GM19397 (cell line): ENCODE measurements around the gene LETM1.

ENCODE experiments used
- ATAC-seq: cut with Tn5 transposase; IDR thresholded peaks from one replicate; pipeline ENCODE4 v1.9.1; 2021; ENCODE audit warnings: mild to moderate bottlenecking, moderate library complexity; ENCODE audit not compliant: unreplicated experiment

Gene LETM1

DNA sequence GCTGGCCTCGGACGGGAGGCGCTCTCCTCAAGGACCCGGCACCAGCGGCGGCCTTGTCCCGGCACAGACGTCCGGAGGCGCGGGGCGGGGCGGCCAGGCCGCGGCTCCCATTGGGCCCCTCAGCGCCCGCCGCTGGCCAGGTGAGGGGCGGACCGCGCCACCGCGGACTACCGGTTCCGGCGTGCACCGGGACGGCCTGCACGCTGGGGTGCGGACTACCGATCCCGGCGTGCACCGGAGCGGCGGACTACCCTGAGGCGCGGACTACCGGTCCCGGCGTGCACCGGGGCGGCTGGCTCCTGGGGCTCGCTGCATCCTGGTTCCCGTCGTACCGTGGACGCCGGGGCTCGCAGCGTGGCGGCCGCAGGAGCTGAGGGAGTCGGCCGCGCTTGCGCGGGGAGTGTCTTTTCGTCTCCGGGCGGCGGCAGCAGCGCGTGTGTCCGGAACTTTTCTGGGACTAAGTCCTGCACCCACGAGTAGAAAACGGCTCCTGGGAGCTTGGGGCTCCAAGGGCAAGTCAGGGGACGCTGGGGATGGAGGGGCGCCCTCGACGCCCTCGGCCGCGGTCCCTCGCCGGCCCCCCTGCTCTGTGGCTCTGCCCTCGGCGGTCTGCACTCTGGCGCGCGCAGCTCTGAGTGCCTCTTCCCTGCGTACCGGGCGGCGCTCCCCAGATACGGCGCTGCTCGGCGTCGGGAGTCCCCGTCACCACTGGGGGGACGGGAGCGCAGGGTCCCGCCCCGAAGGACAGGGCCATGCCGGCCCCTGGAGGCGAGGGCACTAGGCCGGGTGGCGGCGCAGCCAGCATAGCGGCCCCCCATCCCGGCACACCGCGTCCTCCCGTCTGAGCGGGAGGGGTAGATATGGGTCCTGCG, at the start of gene LETM1:
TSS of gene LETM1 (minus strand) at position 86 of the 872 bp plus-strand sequence. CDS start 206 bp downstream, outside the sequence.
- ATAC-seq = peak; percentile 89

- ATAC-seq = no peak
These were observed 48.1 kb upstream of the LETM1 start for GRCh38 chr4:1904042-1904441.

- ATAC-seq = no peak
These were observed 47.1 kb upstream of the LETM1 start for GRCh38 chr4:1903035-1903434.

DNA sequence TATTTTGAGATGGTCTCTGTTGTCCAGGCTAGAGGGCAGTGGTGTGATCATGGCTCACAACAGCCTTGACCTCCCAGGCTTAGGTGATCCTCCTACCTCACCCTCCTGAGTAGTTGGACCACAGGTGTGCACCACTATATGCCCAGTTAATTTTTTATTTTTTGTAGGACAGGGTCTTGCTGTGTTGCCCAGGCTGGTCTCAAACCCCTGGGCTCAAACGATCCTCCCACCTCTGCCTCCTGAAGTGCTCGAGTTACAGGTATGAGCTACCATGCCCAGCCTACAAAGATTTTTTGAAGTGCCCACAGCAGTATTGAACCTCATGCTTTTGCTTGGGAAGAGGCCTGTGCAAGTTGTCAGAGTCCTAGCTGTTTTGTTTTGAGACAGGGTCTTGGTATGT, 46.3 kb upstream of the LETM1 start:
- ATAC-seq = no peak

DNA sequence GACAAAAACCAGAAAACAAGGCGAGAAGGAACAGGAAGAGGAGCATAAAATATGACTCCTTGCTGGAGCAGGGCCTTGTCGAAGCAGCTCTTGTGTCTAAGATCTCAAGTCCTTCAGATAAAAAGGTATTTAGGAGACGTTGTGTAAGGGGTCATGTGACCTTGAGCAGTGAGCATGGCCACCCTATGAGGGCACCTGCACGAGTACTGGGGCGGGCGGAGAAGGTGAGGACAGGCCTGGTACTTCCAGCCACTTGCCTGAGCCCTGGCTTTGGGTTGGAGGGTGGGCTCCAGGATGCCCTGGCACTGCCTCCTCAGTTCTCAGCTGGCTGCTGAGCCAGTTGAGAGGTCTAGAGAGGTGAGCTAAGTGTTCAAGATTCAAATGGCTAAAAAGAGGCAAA, 45.2 kb upstream of the LETM1 start:
- ATAC-seq = no peak

DNA sequence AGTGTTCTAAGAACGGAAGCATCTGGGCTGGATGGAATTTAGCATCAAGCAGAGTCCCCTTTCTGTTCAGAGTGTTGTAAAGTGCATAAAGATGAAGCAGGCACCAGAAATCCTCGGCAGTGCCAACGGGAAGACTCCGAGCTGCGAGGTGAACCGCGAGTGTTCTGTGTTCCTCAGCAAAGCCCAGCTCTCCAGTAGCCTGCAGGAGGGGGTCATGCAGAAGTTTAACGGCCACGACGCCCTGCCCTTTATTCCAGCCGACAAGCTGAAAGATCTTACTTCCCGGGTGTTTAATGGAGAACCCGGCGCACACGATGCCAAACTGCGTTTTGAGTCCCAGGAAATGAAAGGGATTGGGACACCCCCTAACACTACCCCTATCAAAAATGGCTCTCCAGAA, 44.7 kb upstream of the LETM1 start:
- ATAC-seq = no peak

DNA sequence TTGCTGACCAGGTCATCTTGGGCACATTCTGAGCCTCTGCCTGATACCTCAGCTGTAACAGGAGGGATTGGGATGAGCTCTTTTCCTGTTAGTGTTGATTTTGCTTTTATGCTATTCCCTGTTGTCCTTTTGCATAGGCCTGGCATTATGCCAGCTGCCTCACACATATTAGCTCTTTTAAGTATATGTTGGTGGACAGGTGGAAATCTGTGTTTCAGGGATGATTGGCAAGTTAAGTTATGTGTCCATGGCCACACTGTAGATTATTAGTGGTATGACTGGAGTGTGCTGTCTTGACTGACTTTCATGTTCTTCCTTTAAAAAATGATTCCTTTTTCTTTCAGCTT, 44.1 kb upstream of the LETM1 start:
- no peak for ATAC-seq

DNA sequence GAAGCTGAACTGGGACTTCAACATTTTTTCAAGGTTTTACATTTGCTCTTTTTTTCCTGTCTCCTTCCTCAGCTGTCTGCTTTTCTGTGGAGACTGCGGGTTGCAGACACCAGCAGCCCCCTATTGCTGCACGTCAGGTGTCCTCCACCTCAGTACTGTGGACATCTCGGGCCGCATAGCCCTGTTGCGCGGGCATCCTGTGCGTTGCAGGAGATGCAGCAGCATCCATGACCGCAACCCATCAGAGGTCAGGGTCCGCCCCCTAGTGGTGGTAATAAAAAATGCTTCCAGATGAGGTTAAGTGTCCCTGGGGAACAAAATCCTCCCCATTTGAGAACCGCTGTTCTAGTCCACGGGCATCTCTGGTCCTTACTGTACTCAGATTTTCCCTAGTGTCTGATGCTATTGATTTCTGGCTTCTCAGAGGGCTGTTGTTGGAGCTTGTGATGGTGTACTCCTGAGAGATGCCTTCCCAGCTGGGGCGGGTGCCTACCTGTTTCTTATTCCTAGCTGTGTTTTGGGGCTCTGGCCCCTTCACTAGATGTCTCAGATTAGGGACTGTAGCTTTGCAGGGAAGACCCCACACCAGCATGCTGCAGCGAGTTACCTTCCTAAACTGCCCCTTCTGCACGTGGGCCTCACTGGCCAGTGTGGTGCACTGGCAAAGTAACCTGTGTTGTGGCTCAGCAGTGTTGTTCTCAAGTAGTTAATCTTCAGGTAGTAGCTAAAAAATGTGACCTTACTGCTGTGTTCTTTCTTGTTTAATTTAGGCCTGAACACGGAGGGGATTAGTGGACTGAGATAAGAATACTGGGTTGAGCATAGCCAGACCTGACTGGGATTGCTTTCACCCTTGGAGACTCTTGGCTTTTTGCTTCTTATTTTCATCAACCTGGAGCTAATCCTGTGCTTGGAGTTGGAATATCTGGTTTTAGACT, 43.5 kb upstream of the LETM1 start:
- ATAC-seq = peak; percentile 79

- ATAC-seq = no peak
These were observed 42.7 kb upstream of the LETM1 start for GRCh38 chr4:1898681-1899080.

- ATAC-seq = no peak
These were observed 42.1 kb upstream of the LETM1 start for GRCh38 chr4:1898007-1898406.

GRCh38 chr4:1896658-1896991, 40.7 kb upstream of the LETM1 start:
- no peak for ATAC-seq

DNA sequence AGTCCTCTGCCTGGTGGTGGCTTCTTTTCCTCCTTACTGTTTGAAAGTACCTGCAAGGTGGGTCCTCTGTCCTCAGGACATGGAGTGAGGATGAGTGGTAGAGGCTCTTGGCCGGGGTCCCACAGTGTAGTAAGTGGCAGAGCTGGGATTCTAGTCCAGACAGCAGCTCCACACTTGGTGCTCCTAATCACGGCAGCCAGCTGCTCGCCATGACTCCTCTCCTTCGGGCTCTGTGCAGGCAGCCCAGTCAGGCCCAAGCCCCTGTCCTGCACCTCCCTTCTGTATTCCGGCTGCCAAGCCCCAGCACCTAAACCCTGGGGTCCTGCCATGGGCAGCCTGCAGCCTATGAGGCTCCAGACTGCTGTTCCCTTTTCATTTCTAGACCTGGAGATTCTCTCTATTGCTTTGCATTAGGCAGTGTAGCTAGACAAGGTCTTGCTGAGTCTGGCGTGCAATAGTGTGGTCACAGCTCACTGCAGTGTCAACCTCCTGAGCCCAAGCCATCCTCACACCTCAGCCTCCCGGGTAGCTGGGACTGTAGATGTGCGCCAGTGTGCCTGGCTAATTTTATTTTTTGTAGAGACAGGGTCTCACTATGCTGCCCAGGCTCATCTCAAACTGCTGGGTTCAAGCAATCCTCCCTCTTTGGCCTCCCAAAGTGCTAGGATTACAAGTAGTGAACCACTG, 40.2 kb upstream of the LETM1 start:
- ATAC-seq = no peak

DNA sequence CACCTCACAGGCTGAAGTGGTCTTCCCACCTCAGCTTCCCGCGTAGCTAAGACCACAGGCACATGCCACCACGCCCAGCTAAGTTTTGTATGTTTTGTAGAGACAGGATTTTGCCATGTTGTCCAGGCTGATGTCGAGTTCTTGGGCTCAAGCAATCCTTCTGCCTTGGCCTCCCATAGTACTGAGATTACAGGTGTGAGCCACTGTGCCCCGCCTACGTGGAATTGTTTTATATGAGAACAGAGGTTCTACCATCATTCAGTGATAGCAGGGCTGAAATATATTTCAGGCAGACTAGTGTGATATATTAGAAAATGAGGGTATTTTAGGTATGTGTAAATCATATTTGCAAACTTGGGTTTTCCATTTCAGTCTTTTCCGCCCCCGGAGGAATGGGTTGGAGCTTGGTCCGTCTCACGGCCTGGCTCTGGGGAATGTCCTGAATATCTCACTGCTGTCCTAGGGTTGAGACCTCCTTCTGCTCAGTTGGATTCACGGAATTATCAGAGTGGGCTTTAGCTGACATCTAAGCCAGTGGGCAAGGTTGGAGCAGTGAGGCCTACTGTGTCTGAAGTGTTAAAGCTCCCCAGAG, 35.1 kb upstream of the LETM1 start:
- ATAC-seq = no peak

GRCh38 chr4:1887052-1887451, 31.1 kb upstream of the LETM1 start:
- no peak for ATAC-seq

DNA sequence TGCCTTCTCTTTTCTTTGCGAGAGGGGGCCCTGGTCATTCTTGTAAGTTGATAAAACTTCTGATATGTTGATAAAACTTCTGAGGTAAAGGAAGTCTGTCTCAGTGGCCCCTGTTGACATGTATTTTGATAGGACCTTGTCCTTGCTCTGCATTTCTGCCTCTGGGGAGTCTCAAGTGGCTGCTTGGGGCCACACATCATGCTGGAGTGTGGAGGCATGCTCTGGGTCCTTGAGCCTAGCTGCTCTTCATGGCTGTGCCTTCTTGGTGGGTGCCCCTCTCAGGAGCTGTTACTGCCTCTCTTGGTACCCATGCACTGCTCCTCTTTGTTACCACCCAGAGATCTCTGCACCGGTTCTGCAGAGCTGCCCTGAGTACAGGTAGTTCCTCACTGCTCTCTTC, 29.5 kb upstream of the LETM1 start:
- no peak for ATAC-seq

- no peak for ATAC-seq
These were observed 27.6 kb upstream of the LETM1 start for GRCh38 chr4:1883583-1883982.

- no peak for ATAC-seq
These were observed 26.9 kb upstream of the LETM1 start for GRCh38 chr4:1882850-1883271.

DNA sequence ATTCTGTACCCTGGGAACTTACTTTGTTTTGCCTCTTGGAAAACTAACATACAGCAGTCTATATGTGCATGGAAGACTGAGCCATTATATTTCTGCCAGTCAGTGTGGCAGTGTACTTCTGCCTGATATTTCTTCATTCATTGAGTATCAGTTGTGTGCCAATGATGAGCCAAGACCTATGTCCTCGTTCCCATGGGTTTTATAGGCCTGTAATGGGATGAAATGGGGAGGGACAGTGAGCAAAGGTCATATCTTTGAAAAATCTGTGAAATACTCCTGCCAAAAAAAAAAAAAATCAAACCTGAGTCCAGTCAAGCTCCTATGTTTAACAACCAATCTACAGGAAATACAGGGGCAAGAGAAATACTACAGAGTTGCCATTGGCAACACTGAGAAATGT, 24.4 kb upstream of the LETM1 start:
- no peak for ATAC-seq

GRCh38 chr4:1879485-1879884, 23.5 kb upstream of the LETM1 start:
- ATAC-seq = no peak

DNA sequence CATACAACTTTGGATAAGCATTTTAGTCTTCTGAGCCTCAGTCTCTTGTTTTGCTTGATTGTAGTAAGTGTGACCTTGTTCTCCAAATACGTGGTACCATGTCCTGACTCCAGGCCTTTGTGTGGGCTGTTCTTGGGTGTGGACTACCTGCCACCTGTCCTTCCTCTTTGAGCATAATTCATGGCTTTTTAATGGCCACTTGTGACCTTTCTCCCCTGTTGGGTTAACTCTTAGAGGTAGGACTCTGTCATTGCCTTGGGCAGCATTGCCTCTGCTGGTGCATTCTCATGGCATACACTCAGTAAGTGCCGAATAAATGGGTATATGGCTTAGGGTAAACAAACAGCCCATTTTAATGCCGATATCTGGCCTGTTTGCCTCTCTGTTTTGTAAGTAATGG, 18.2 kb upstream of the LETM1 start:
- ATAC-seq = no peak

GRCh38 chr4:1873776-1874175, 17.8 kb upstream of the LETM1 start:
- ATAC-seq = no peak
